ENCODE measurements around the gene BCOR. TPM values are rescaled to one million over a fixed set of nuclear protein-coding genes. Genes with fewer than 3 reads are reported as not detected.

BCOR gene
- total and polyA plus RNA-seq, 2 of the 13 experiments (the other 11 are each of a cell fraction or from before 2014, with no cell fraction given), result 14.3 to 15.2 TPM

DNA sequence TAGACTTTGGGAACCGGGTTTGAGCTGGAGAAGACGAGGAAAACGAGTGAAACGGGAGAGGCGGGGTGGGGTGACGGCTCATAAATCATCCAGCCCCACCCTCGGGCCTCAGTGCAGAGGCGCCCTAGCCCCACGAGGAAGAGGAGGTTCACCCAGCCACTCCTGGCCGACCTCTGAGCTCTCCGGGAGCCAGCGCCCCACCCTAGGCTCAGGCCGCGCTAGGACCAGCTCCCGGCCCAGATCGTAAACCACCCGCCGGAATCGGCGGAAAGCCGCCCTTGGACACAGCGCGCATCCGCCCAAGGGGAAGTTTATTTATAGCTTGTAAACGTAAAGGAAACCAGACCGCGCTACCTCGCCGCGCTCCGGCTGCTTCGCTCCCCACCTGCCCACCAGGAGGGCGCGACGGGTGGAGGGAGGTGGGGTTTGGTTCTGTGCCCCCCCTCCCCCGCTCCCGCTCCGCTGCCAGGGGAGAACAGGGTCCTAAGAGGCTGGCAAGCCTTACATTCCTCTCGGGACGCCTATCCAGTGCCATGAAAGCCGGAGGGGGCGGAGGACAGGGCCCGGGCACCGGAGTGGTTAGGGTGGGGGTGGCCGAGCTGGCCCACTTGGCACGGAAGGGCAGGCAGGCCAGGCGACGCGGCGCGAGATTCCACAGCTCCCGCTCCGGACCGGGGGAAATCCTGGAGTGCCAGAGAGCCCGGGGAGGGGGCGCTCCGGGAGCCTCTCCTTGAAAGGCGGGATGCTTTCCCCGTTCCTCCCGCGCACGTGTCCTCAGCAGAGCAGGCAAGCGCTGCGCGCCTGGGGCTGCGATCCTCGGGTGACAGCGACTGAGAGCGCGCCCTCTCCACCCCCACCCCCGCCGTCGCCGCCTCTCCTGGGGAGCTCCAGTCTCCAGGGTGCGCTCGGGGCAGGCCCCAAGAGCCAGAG lies 84.2 kb downstream of the BCOR start (continued):
- TF ChIP-seq, protein P1, sequence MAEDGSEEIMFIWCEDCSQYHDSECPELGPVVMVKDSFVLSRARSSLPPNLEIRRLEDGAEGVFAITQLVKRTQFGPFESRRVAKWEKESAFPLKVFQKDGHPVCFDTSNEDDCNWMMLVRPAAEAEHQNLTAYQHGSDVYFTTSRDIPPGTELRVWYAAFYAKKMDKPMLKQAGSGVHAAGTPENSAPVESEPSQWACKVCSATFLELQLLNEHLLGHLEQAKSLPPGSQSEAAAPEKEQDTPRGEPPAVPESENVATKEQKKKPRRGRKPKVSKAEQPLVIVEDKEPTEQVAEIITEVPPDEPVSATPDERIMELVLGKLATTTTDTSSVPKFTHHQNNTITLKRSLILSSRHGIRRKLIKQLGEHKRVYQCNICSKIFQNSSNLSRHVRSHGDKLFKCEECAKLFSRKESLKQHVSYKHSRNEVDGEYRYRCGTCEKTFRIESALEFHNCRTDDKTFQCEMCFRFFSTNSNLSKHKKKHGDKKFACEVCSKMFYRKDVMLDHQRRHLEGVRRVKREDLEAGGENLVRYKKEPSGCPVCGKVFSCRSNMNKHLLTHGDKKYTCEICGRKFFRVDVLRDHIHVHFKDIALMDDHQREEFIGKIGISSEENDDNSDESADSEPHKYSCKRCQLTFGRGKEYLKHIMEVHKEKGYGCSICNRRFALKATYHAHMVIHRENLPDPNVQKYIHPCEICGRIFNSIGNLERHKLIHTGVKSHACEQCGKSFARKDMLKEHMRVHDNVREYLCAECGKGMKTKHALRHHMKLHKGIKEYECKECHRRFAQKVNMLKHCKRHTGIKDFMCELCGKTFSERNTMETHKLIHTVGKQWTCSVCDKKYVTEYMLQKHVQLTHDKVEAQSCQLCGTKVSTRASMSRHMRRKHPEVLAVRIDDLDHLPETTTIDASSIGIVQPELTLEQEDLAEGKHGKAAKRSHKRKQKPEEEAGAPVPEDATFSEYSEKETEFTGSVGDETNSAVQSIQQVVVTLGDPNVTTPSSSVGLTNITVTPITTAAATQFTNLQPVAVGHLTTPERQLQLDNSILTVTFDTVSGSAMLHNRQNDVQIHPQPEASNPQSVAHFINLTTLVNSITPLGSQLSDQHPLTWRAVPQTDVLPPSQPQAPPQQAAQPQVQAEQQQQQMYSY (CRISPR knock-in tag; IDR thresholded peaks at IDR 0.05), result peak; percentile 67; the same call in 1 of the 2 replicates
- TF ChIP-seq MYC (CRISPR knock-in tag; IDR thresholded peaks at IDR 0.05; ENCODE audit: borderline replicate concordance) (peak; percentile 54; the same call in 1 of the 2 replicates), ZBTB49 (CRISPR knock-in tag; IDR thresholded peaks at IDR 0.05; ENCODE audit: borderline replicate concordance) (no peak), SIX4 (CRISPR knock-in tag; IDR thresholded peaks at IDR 0.05) (no peak), HNF4A (CRISPR knock-in tag; IDR thresholded peaks at IDR 0.05) (peak; percentile 47), ZBTB10 (CRISPR knock-in tag; IDR thresholded peaks at IDR 0.05; ENCODE audit: borderline replicate concordance) (0 out of 2 replicates have a peak, but pooled peaks have one; percentile 34), ARID2 (CRISPR knock-in tag; IDR thresholded peaks at IDR 0.05; ENCODE audit: borderline replicate concordance) (no peak), ZNF383 (CRISPR knock-in tag; IDR thresholded peaks at IDR 0.05; ENCODE audit: borderline replicate concordance) (no peak), HMG20A (CRISPR knock-in tag; IDR thresholded peaks at IDR 0.05; ENCODE audit: borderline replicate concordance) (no peak), MLLT10 (CRISPR knock-in tag; IDR thresholded peaks at IDR 0.05) (no peak), PHB2 (IDR thresholded peaks at IDR 0.05; ENCODE audit: partially characterized antibody) (no peak), SALL1 (CRISPR knock-in tag; IDR thresholded peaks at IDR 0.05) (0 out of 2 replicates have a peak, but pooled peaks have one; percentile 24), ZFP41 (CRISPR knock-in tag; IDR thresholded peaks at IDR 0.05; ENCODE audit: borderline replicate concordance) (no peak), NONO (IDR thresholded peaks at IDR 0.05) (no peak), NONO (CRISPR knock-in tag; conservative IDR thresholded peaks at IDR 0.05) (peak; percentile 18; the same call in 1 of the 2 replicates), IKZF1 (IDR thresholded peaks at IDR 0.05) (no peak), ZBTB26 (CRISPR knock-in tag; IDR thresholded peaks at IDR 0.05; ENCODE audit: borderline replicate concordance) (no peak), ZBTB38 (CRISPR knock-in tag; IDR thresholded peaks at IDR 0.05) (no peak), POLR2G (IDR thresholded peaks at IDR 0.05; ENCODE audit: low read depth, low read length) (peak; percentile 75)
